GM18517 (cell line): ENCODE results near the gene TRIM28.
"Not testable (repeated sequence)": the region's sequence is repeated elsewhere in the genome, so short reads cannot be mapped to it uniquely, and the experiment has no call there.

ENCODE experiments used
- ATAC-seq: cut with Tn5 transposase; IDR thresholded peaks from one replicate; pipeline ENCODE4 v1.9.1; 2021; ENCODE audit warnings: mild to moderate bottlenecking, moderate library complexity; ENCODE audit not compliant: unreplicated experiment

The TRIM28 gene

GRCh38 chr19:58518256-58519086 lies 25.4 kb upstream of the TRIM28 start:
- no peak for ATAC-seq

DNA sequence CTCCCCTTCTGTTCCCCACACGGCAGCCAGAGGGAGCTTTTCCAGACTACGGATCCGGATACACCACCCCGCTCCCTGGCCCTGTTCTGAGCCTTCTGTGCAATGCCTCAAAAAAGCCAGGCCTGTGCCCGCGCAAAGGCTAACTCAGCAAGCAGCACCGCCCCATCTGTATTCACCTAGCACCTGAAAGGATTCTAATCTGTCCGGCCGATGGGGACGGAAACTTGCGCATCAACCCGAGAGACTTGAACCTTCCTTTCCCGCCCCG lies 24.8 kb upstream of the TRIM28 start:
- no peak for ATAC-seq

- ATAC-seq = peak; percentile 84
Observed at GRCh38 chr19:58519355-58520256, 24.3 kb upstream of the TRIM28 start, which contains the start of gene ZBTB45. TSS of gene ZBTB45 (minus strand) at chr19:58519810. CDS start at chr19:58517673, 2,137 bp downstream.

GRCh38 chr19:58520257-58520599 lies 23.6 kb upstream of the TRIM28 start:
- no peak for ATAC-seq

DNA sequence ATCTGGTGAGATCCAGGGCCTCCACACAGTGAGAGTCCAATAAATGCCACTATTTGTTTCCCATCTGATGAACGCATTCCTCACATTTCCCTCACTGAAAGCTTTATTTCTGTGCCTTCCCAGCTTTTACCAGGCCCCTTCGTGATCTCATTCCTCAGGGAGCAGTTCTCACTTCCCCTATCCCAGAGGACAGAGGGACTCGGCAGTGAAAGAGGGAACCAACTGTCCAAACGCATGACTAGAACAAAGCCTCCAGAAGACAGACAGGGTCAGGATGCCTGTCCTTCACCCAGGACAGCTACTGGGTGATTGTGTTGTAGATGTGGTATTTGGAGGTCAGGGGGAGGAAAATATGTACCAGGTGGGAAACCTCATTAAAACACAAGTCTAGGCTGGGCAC lies 22.2 kb upstream of the TRIM28 start:
- ATAC-seq = no peak

- no peak for ATAC-seq
Observed at GRCh38 chr19:58522709-58523108, 21.2 kb upstream of the TRIM28 start.

- ATAC-seq = no peak
Observed at GRCh38 chr19:58529405-58529804, 14.5 kb upstream of the TRIM28 start.

DNA sequence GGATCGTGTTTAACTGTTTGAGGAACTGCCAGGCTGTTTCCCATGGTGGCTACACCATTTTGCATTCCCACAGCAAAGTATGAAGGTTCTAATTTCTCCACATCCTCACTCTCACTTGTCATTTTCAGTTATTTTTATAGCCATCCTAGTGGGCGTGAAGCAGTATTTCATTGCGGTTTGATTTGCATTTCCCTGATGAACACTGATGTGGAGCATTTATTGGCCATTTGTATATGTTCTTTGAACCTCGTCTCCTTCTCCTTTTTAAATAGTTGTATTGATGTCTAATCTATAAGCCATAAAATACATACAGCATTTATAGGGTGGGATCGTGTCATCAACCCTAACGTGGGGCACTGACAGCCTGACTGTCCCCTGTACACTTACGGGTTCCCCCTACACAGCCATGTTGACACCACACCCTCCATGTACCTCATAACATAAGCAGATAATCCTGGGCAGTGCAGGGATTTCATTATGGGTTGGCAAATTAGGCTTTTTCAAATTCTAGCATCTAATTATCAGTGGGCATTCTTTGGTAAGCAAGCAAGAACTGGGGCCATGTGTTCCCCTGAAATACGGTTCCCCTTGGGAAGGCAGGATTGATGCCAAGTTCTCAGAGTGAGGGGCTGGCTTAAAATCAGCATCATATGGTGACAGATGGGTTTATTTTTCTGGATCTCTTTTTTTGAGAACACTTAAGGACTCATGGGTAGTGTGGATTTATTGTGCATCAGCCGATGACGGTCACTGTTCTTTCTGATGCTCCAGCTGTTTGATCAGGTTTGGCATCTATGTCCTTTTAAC lies 12.6 kb upstream of the TRIM28 start:
- ATAC-seq = no peak

- ATAC-seq = no peak
Observed at GRCh38 chr19:58535857-58536256, 8.0 kb upstream of the TRIM28 start.

GRCh38 chr19:58536852-58537798 lies 6.7 kb upstream of the TRIM28 start:
- no peak for ATAC-seq

- no peak for ATAC-seq
Observed at GRCh38 chr19:58538257-58539168, 5.4 kb upstream of the TRIM28 start.

DNA sequence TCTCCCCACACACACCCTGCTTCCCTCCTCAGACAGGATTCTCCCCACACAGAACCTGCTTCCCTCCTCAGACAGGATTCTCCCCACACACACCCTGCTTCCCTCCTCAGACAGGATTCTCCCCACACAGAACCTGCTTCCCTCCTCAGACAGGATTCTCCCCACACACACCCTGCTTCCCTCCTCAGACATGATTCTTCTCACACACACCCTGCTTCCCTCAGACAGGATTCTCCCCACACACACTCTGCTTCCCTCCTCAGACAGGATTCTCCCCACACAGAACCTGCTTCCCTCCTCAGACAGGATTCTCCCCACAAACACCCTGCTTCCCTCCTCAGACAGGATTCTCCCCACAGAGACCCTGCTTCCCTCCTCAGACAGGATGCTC lies 4.7 kb upstream of the TRIM28 start:
- ATAC-seq = not testable (repeated sequence)

DNA sequence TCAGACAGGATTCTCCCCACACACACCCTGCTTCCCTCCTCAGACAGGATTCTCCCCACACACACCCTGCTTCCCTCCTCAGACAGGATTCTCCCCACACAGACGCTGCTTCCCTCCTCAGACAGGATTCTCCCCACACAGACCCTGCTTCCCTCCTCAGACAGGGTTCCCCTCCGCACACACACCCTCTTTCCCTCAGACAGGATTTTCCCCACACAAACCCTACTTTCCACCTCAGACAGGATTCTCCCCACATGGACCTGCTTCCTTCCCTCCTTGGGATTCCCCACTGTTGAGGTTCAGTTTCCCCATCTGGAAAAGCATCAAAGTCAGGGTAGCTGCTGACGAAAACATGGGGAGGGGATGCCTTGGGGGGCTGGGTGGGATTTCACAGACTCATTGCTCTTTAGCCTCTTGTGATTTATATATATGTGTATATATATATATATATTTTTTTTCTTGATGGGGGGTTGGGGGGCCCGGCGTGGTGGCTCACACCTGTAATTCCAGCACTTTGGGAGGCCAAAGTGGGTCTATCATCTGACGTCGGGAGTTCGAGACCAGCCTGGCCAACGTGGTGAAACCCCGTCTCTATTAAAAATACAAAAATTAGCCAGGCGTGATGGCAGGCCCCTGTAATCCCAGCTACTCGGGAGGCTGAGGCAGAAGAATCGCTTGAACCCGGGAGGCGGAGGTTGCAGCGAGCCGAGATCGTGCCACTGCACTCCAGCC lies 1.1 kb upstream of the TRIM28 start:
- ATAC-seq = not testable (repeated sequence)

GRCh38 chr19:58544591-58545285 lies 874 bp downstream of the TRIM28 start:
- peak; percentile 44 for ATAC-seq

DNA sequence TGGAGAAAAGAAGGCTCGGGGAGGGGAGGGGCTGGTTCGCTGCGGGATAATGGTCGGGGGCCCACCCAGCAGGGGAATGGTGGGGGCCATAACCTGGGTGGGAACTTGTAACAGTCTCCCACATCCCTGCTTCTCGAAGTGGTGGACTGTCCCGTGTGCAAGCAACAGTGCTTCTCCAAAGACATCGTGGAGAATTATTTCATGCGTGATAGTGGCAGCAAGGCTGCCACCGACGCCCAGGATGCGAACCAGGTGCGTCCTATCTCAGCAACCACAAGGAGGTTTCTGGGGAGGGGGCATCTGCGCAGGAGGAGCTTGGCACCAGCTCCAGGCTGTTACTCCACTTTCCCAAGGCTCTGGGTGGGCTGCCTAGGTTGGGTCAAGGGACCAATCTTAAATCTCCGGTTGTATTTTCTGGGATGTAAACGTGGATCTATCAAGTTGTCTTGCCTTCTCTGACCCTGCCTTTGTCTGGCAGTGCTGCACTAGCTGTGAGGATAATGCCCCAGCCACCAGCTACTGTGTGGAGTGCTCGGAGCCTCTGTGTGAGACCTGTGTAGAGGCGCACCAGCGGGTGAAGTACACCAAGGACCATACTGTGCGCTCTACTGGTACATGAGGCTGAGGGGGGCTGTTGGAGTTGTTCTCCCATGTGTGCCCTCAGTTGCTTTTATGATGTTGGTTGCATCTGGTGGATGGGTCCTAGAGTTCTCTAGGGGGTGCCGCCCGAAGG lies 1.6 kb downstream of the TRIM28 start:
- ATAC-seq = no peak

DNA sequence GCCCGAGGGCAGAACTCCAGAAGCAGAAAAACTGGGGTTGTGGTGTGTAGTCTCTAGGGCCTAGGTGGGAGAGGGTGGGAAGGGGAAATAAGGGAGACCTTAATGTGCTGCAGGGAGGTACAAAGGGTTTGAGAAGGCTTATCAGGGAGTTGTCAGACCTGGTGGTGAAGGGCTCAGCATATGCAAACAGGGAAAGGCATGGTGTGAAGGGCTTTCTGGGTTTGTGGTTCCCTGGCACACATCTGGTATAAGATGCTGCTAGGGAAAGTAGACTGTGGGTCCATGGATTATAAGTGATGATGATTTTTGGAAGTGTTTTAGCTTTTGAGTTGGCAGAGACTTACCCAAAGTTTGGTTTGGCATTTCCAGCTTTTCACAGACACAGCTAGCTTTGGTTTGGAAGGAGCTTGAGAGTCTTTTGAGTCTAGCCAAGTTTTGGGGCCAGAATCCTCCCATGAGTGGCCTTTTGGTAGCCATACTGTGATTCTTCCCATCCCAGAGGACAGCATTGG lies 2.2 kb downstream of the TRIM28 start:
- ATAC-seq = no peak
